ENCODE data around the gene TRAPPC12. TPM values are rescaled to one million over a fixed set of nuclear protein-coding genes. Genes with fewer than 3 reads are reported as not detected.

The TRAPPC12 gene
- total RNA-seq, 1 experiment from 2014 or later: 72.8 TPM

- TF ChIP-seq NR2C2 (CRISPR knock-in tag; IDR thresholded peaks at IDR 0.05) (peak; percentile 15; the same call in 1 of the 2 replicates), E2F1 (CRISPR knock-in tag; IDR thresholded peaks at IDR 0.05) (no peak), PRDM15 (CRISPR knock-in tag; IDR thresholded peaks at IDR 0.05) (no peak), ZNF317 (CRISPR knock-in tag; IDR thresholded peaks at IDR 0.05; ENCODE audit: borderline replicate concordance, low read depth) (peak; percentile 38; the same call in 1 of the 2 replicates), ZNF232 (CRISPR knock-in tag; IDR thresholded peaks at IDR 0.05) (peak; percentile 74; the same call in 1 of the 2 replicates), TCF7 (CRISPR knock-in tag; IDR thresholded peaks at IDR 0.05; ENCODE audit: low read depth) (0 out of 2 replicates have a peak, but pooled peaks have one; percentile 66), STAT6 (CRISPR knock-in tag; conservative IDR thresholded peaks at IDR 0.05; ENCODE audit: low read depth) (no peak), SMAD3 (CRISPR knock-in tag; IDR thresholded peaks at IDR 0.05; ENCODE audit: borderline replicate concordance) (no peak), ATF6 (CRISPR knock-in tag; IDR thresholded peaks at IDR 0.05) (no peak), ELF4 (CRISPR knock-in tag; IDR thresholded peaks at IDR 0.05; ENCODE audit: low read depth) (0 out of 2 replicates have a peak, but pooled peaks have one; percentile 87), ATF2 (CRISPR knock-in tag; IDR thresholded peaks at IDR 0.05; ENCODE audit: borderline replicate concordance, low read depth) (0 out of 2 replicates have a peak, but pooled peaks have one; percentile 28), GTF2I (CRISPR knock-in tag; conservative IDR thresholded peaks at IDR 0.05) (no peak), ZBTB21 (CRISPR knock-in tag; IDR thresholded peaks at IDR 0.05; ENCODE audit: borderline replicate concordance) (no peak), ZNF396 (CRISPR knock-in tag; IDR thresholded peaks at IDR 0.05; ENCODE audit: borderline replicate concordance) (no peak), AR (CRISPR knock-in tag; IDR thresholded peaks at IDR 0.05) (no peak), FOXP1 (CRISPR knock-in tag; IDR thresholded peaks at IDR 0.05; ENCODE audit: borderline replicate concordance) (peak; percentile 87), ESRRA (CRISPR knock-in tag; IDR thresholded peaks at IDR 0.05; ENCODE audit: borderline replicate concordance) (peak; percentile 85), SMAD4 (CRISPR knock-in tag; IDR thresholded peaks at IDR 0.05) (no peak), NR3C1 (CRISPR knock-in tag; conservative IDR thresholded peaks at IDR 0.05; ENCODE audit: low read depth) (no peak), KAT7 (CRISPR knock-in tag; IDR thresholded peaks at IDR 0.05; ENCODE audit: borderline replicate concordance) (0 out of 2 replicates have a peak, but pooled peaks have one; percentile 53), SP1 (CRISPR knock-in tag; conservative IDR thresholded peaks at IDR 0.05) (peak; percentile 74), OVOL2 (CRISPR knock-in tag; IDR thresholded peaks at IDR 0.05; ENCODE audit: borderline replicate concordance) (no peak), EMX1 (CRISPR knock-in tag; IDR thresholded peaks at IDR 0.05) (no peak), ATF1 (CRISPR knock-in tag; IDR thresholded peaks at IDR 0.05) (no peak)
These were observed 140.0 kb downstream of the TRAPPC12 start, which contains the start of gene ADI1 (continued) for GRCh38 chr2:3519255-3520205.
